Testis (tissue), 3 donors: ENCODE measurements around the gene KDM6B. TPM values are rescaled to one million over a fixed set of nuclear protein-coding genes. Genes with fewer than 3 reads are reported as not detected.

Source experiments
- DNase-seq: peaks from one replicate; pipeline ENCODE4 v3.0.0-alpha.2; 2019
- H3K27ac ChIP-seq, 2 donors: fragments of 200-600 bp; sonication (generic); one replicate each; pipeline ENCODE4 v1.5.1; 2019
- H3K27me3 ChIP-seq: fragments of 200-600 bp; sonication (generic); one replicate; pipeline ENCODE4 v1.5.1; 2019
- H3K36me3 ChIP-seq: fragments of 200-600 bp; sonication (generic); one replicate; pipeline ENCODE4 v1.5.1; 2017; ENCODE audit warnings: low read depth; ENCODE audit errors: missing control alignments
- H3K4me1 ChIP-seq: fragments of 200-600 bp; sonication (generic); one replicate; pipeline ENCODE4 v1.5.1; 2019
- H3K4me3 ChIP-seq, 2 donors: fragments of 200-600 bp; sonication (generic); one replicate each; pipeline ENCODE4 v1.5.1; 2017 to 2019
- H3K9me3 ChIP-seq: fragments of 200-600 bp; sonication (generic); one replicate; pipeline ENCODE4 v1.5.1; 2017
- CTCF ChIP-seq, 3 experiments: fragments of 450-650 bp in 2 of 3; fragments of 200-600 bp in 1 of 3; sonication (generic) in 1 of 3; IDR thresholded peaks; one replicate each; pipeline ENCODE4 v1.5.1; 2016 to 2019; ENCODE audit warnings: antibody characterized with exemption in 3 of 3, mild to moderate bottlenecking in 2 of 3, moderate library complexity in 1 of 3
- POLR2A ChIP-seq: fragments of 450-650 bp; IDR thresholded peaks from one replicate; pipeline ENCODE4 v1.6.1; 2017; ENCODE audit warnings: antibody characterized with exemption, mild to moderate bottlenecking, moderate library complexity
- WGBS, 2 donors: methylation state at CpG; one replicate each; pipeline ENCODE4 v1.1.5; 2018; 5-methylcytosine and 5-hydroxymethylcytosine counted together
- intact Hi-C: fragments of 100-400 bp; cut with DNase I; formaldehyde crosslinking; loops from one replicate; pipeline ENCODE4 v1.15.1; 2023; ENCODE audit warnings: low total_unique reads
- polyA plus RNA-seq: library from polyadenylated mRNA; stranded (reverse); fragments of 350-450 nt; fragmentation: Illumina TruSeq; extraction: RNeasy Lipid Tissue Mini Kit (QIAGEN cat#74804); gene quantifications from one replicate; pipeline ENCODE4 v1.2.3, GENCODE V29; 2014; ENCODE audit warnings: low read depth, low replicate concordance; ENCODE audit not compliant: insufficient read depth
- total RNA-seq, 2 donors: library from RNA; depleted of rRNA; stranded (reverse); fragments of >200 nt; gene quantifications; one replicate each; pipeline ENCODE4 v1.2.3, GENCODE V29; 2016

The KDM6B gene
- total and polyA plus RNA-seq, 3 donors from 2014 or later: 27.8 to 41.8 (median 38.0) TPM

GRCh38 chr17:7839190-7839875 lies 5.3 kb downstream of the KDM6B start:
- TF ChIP-seq CTCF (IDR thresholded peaks at IDR 0.05) (no peak), POLR2A (no peak)
- H3K36me3 ChIP-seq: no peaks in the 10 kb centered on the region
- H3K27me3 ChIP-seq: no peaks in the 10 kb centered on the region
- no peak for DNase-seq
- intact Hi-C loops: no loop called here
- H3K9me3 ChIP-seq: no peaks in the 10 kb centered on the region
- H3K4me1 ChIP-seq: peaks cover 46% of the 10 kb centered on the region
- H3K27ac ChIP-seq: peak overlapping the region; percentile 60 to 99
- 49 to 74% methylated on average over 6 of the region's 6 CpGs for WGBS, 2 donors
- no peak overlapping the region for H3K4me3 ChIP-seq

GRCh38 chr17:7839876-7840261 lies 5.9 kb downstream of the KDM6B start:
- TF ChIP-seq POLR2A: no peak
- TF ChIP-seq CTCF (IDR thresholded peaks at IDR 0.05): no peak
- intact Hi-C loops: loop anchor here (5.0 kb wide), 1 partner anchor 312 kb away; the partner anchor contains the start of gene PER1
- Histone ChIP-seq H3K36me3 (no peaks in the 10 kb centered on the region), H3K9me3 (no peaks in the 10 kb centered on the region), H3K4me3 (no peak overlapping the region), H3K4me1 (peaks cover 46% of the 10 kb centered on the region), H3K27ac (no peak overlapping the region), H3K27me3 (no peaks in the 10 kb centered on the region)
- 40 to 46% methylated on average over 2 of the region's 2 CpGs for WGBS, 2 donors
- DNase-seq: no peak

GRCh38 chr17:7840441-7840840 lies 6.4 kb downstream of the KDM6B start:
- Histone ChIP-seq H3K36me3 (no peaks in the 10 kb centered on the region), H3K27ac (no peak overlapping the region), H3K4me1 (peaks cover 51% of the 10 kb centered on the region), H3K9me3 (no peaks in the 10 kb centered on the region), H3K4me3 (no peak overlapping the region), H3K27me3 (no peaks in the 10 kb centered on the region)
- intact Hi-C loops: loop anchor here (5.0 kb wide), 1 partner anchor 312 kb away; the partner anchor contains the start of gene PER1
- TF ChIP-seq POLR2A: no peak
- TF ChIP-seq CTCF (IDR thresholded peaks at IDR 0.05): no peak
- no peak for DNase-seq
- WGBS, 2 donors: 29 to 35% methylated on average over 1 of the region's 1 CpG

- Histone ChIP-seq H3K36me3 (no peaks in the 10 kb centered on the region), H3K9me3 (no peaks in the 10 kb centered on the region), H3K4me1 (peaks cover 52% of the 10 kb centered on the region), H3K4me3 (peak overlapping the region in 1 of 2 donors; percentile 97), H3K27me3 (no peaks in the 10 kb centered on the region), H3K27ac (peak overlapping the region; percentile 97)
- intact Hi-C loops: loop anchor here (5.0 kb wide), 1 partner anchor 311 kb away; the partner anchor contains the start of gene PER1
- 53 to 63% methylated on average over 1 of the region's 1 CpG for WGBS, 2 donors
- DNase-seq: no peak
- no peak for TF ChIP-seq CTCF (IDR thresholded peaks at IDR 0.05)
- TF ChIP-seq POLR2A: no peak
Observed at GRCh38 chr17:7840875-7841274, 6.9 kb downstream of the KDM6B start.
